Uterus (tissue), 2 donors: ENCODE results near the gene DENND5B.

Experiments used
- CTCF ChIP-seq, 4 experiments: fragments of 200-600 bp in 2 of 4; fragments of 450-650 bp in 2 of 4; sonication (generic) in 2 of 4; IDR thresholded peaks; one replicate each; pipeline ENCODE4 v1.5.1; 2016 to 2019; ENCODE audit warnings: antibody characterized with exemption in 4 of 4, mild to moderate bottlenecking in 2 of 4, moderate library complexity in 1 of 4
- POLR2A ChIP-seq, 2 donors: fragments of 450-650 bp; IDR thresholded peaks; one replicate each; pipeline ENCODE4 v1.6.1; 2016; ENCODE audit warnings: antibody characterized with exemption in 2 of 2, mild to moderate bottlenecking in 1 of 2, moderate library complexity in 1 of 2

- TF ChIP-seq CTCF (IDR thresholded peaks at IDR 0.05), result no peak
- no peak for TF ChIP-seq POLR2A (IDR thresholded peaks at IDR 0.05)
These were observed 250.9 kb downstream of the DENND5B start for GRCh38 chr12:31339831-31340622.
